Skeletal muscle tissue (tissue), 4 donors: ENCODE data around the gene AVPR2. TPM values are rescaled to one million over a fixed set of nuclear protein-coding genes. Genes with fewer than 3 reads are reported as not detected.

Experiments
- H3K27ac ChIP-seq: one replicate; pipeline ENCODE4 v1.7.0; 2013; ENCODE audit warnings: mild to moderate bottlenecking, low read depth, low read length, inconsistent platforms
- H3K27me3 ChIP-seq, 3 donors: one replicate each; pipeline ENCODE4 v1.7.0; 2013; ENCODE audit warnings: low read length in 3 of 3; ENCODE audit not compliant: control insufficient read depth in 3 of 3, insufficient read depth in 3 of 3
- H3K36me3 ChIP-seq, 3 donors: one replicate each; pipeline ENCODE4 v1.7.0; 2013; ENCODE audit warnings: low read length in 3 of 3; ENCODE audit not compliant: control insufficient read depth in 3 of 3, insufficient read depth in 3 of 3
- H3K4me1 ChIP-seq, 3 donors: one replicate each; pipeline ENCODE4 v1.7.0; 2013; ENCODE audit warnings: low read length in 3 of 3, mild to moderate bottlenecking in 3 of 3; ENCODE audit not compliant: control insufficient read depth in 3 of 3, insufficient read depth in 3 of 3
- H3K4me3 ChIP-seq, 3 donors: one replicate each; pipeline ENCODE4 v1.7.0; 2013; ENCODE audit warnings: low read length in 3 of 3
- H3K9ac ChIP-seq, 3 donors: one replicate each; pipeline ENCODE4 v1.7.0; 2013; ENCODE audit warnings: low read length in 3 of 3, mild to moderate bottlenecking in 3 of 3, moderate library complexity in 2 of 3, low read depth in 1 of 3
- H3K9me3 ChIP-seq, 3 donors: one replicate each; pipeline ENCODE4 v1.7.0; 2013; ENCODE audit warnings: low read length in 3 of 3; ENCODE audit not compliant: control insufficient read depth in 3 of 3
- total RNA-seq: library from RNA; depleted of rRNA; stranded (reverse); fragments of >200 nt; gene quantifications from one replicate; pipeline ENCODE4 v1.2.3, GENCODE V29; 2014
- donor health status: Osteomylitis.

The AVPR2 gene
- total RNA-seq, 1 donor from 2014 or later, result 1.0 TPM

GRCh38 chrX:153885208-153885787 is 19.2 kb upstream of the AVPR2 start:
- Histone ChIP-seq H3K4me3 (no peak overlapping the region), H3K4me1 (no peaks in the 10 kb centered on the region), H3K36me3 (no peaks in the 10 kb centered on the region), H3K27me3 (peaks cover 34 to 70% (median 37%) of the 10 kb centered on the region in 3 donors), H3K9ac (no peak overlapping the region), H3K27ac (no peak overlapping the region), H3K9me3 (peaks cover 0 to 7% (median 0%) of the 10 kb centered on the region in 3 donors)

GRCh38 chrX:153885968-153886903 is 18.2 kb upstream of the AVPR2 start, which contains the start of gene L1CAM:
Gene L1CAM (minus strand): TSS chrX:153886173. CDS start chrX:153875836, 10,337 bp downstream.
- Histone ChIP-seq H3K27ac (no peak within 1 kb of the TSS), H3K4me1 (no peaks in the 10 kb centered on the region), H3K9ac (no peak within 1 kb of the TSS), H3K27me3 (peaks cover 34 to 60% (median 37%) of the 10 kb centered on the region in 3 donors), H3K9me3 (peaks cover 0 to 7% (median 0%) of the 10 kb centered on the region in 3 donors), H3K36me3 (no peaks in the 10 kb centered on the region), H3K4me3 (no peak within 1 kb of the TSS)

GRCh38 chrX:153886915-153887314 is 17.6 kb upstream of the AVPR2 start:
- no peak overlapping the region for H3K9ac ChIP-seq

GRCh38 chrX:153887385-153887784 is 17.1 kb upstream of the AVPR2 start:
- Histone ChIP-seq H3K9ac (no peak overlapping the region), H3K4me1 (no peaks in the 10 kb centered on the region), H3K27me3 (peaks cover 31 to 52% (median 34%) of the 10 kb centered on the region in 3 donors), H3K4me3 (no peak overlapping the region), H3K27ac (no peak overlapping the region), H3K9me3 (peaks cover 0 to 7% (median 0%) of the 10 kb centered on the region in 3 donors), H3K36me3 (no peaks in the 10 kb centered on the region)

More at GRCh38 chrX:153886915-153887314, 17.6 kb upstream of the AVPR2 start:
- no peak overlapping the region for H3K4me3 ChIP-seq
- peaks cover 31 to 56% (median 37%) of the 10 kb centered on the region in 3 donors for H3K27me3 ChIP-seq
- H3K27ac ChIP-seq, result no peak overlapping the region
- H3K4me1 ChIP-seq, result no peaks in the 10 kb centered on the region
- no peaks in the 10 kb centered on the region for H3K36me3 ChIP-seq
- peaks cover 0 to 7% (median 0%) of the 10 kb centered on the region in 3 donors for H3K9me3 ChIP-seq

- H3K4me3 ChIP-seq, result no peak overlapping the region
- no peaks in the 10 kb centered on the region for H3K4me1 ChIP-seq
- H3K27ac ChIP-seq, result no peak overlapping the region
- peaks cover 23 to 47% (median 30%) of the 10 kb centered on the region in 3 donors for H3K27me3 ChIP-seq
- H3K36me3 ChIP-seq, result no peaks in the 10 kb centered on the region
- H3K9me3 ChIP-seq, result peaks cover 0 to 7% (median 0%) of the 10 kb centered on the region in 3 donors
- no peak overlapping the region for H3K9ac ChIP-seq
These were observed 16.1 kb upstream of the AVPR2 start for GRCh38 chrX:153888344-153888743.

GRCh38 chrX:153889123-153889522 is 15.3 kb upstream of the AVPR2 start:
- Histone ChIP-seq H3K9me3 (peaks cover 0 to 7% (median 0%) of the 10 kb centered on the region in 3 donors), H3K27me3 (peaks cover 17 to 39% (median 23%) of the 10 kb centered on the region in 3 donors), H3K4me1 (no peaks in the 10 kb centered on the region), H3K27ac (no peak overlapping the region), H3K9ac (no peak overlapping the region), H3K36me3 (no peaks in the 10 kb centered on the region), H3K4me3 (no peak overlapping the region)

- H3K9me3 ChIP-seq, result no peaks in the 10 kb centered on the region
- H3K4me3 ChIP-seq, result no peak overlapping the region
- H3K27ac ChIP-seq, result no peak overlapping the region
- H3K4me1 ChIP-seq, result peaks cover 5 to 9% (median 7%) of the 10 kb centered on the region in 3 donors
- no peaks in the 10 kb centered on the region for H3K36me3 ChIP-seq
- peaks cover 0 to 7% (median 0%) of the 10 kb centered on the region in 3 donors for H3K27me3 ChIP-seq
- no peak overlapping the region for H3K9ac ChIP-seq
These were observed 6.6 kb upstream of the AVPR2 start for GRCh38 chrX:153897899-153898298.

GRCh38 chrX:153900831-153901752 is 3.4 kb upstream of the AVPR2 start:
- Histone ChIP-seq H3K36me3 (no peaks in the 10 kb centered on the region), H3K9me3 (no peaks in the 10 kb centered on the region), H3K27ac (peak overlapping the region; percentile 5), H3K4me1 (peaks cover 7 to 21% (median 10%) of the 10 kb centered on the region in 3 donors), H3K4me3 (no peak overlapping the region), H3K27me3 (peaks cover 0 to 12% (median 5%) of the 10 kb centered on the region in 3 donors), H3K9ac (no peak overlapping the region)

GRCh38 chrX:153901753-153902140 is 2.7 kb upstream of the AVPR2 start:
- no peaks in the 10 kb centered on the region for H3K36me3 ChIP-seq
- H3K9ac ChIP-seq, result no peak overlapping the region
- H3K4me1 ChIP-seq, result peaks cover 7 to 21% (median 10%) of the 10 kb centered on the region in 3 donors
- H3K9me3 ChIP-seq, result no peaks in the 10 kb centered on the region
- peaks cover 0 to 12% (median 10%) of the 10 kb centered on the region in 3 donors for H3K27me3 ChIP-seq
- no peak overlapping the region for H3K4me3 ChIP-seq
- peak overlapping the region; percentile 5 for H3K27ac ChIP-seq
